Measurements from ENCODE around the gene TAPBP. TPM values are rescaled to one million over a fixed set of nuclear protein-coding genes. Genes with fewer than 3 reads are reported as not detected.

Gene TAPBP
- total and polyA plus RNA-seq, 9 of the 15 experiments (the other 6 are each of a cell fraction or from before 2014, with no cell fraction given), result 5.6 to 74.0 (median 22.3) TPM

DNA sequence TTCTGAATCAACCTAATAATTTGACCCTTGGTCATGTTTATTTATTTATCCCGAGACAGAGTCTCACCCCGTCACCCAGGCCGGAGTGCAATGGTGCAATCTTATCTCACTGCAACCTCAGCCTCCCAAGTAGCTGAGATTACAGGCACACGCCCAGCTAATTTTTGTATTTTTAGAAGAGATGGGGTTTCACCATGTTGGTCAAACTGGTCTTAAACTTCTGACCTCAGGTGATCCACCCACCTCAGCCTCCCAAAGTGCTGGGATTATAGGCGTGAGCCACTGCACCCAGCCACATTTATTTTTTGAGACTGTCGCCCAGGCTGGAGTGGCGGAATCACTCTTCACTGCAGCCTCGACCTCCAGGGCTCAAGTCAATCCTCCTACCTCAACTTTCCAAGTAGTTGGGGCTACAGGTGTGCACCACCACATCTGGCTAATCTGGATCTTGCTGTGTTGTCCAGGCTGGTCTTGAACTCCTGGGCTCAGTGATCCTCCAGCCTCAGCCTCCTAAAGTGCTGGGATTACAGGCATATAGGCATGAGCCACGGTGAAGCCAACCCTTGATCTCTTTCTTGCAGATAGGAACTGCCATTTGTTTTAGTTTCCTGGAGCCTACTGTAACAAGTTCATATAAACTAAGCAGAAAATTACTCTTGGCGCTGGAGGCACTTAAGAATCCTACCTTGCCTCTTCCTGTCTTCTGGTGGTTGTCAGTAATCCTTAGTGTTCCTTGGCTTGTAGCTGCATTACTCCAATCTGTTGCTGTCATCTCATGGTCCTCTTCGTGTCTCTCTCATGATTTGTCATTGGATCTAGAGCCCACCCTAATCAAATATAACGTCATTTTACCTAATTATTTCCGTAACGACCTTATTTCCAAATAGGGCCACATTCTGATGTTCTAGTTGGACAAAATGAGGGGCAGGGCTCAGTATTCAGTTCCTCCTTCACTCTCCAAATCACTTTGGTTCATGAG, 39.7 kb downstream of the TAPBP start (continued):
- TF ChIP-seq EWSR1 (IDR thresholded peaks at IDR 0.05; ENCODE audit: borderline replicate concordance, low read depth, partially characterized antibody) (no peak), CXXC5 (CRISPR knock-in tag; IDR thresholded peaks at IDR 0.05) (peak; percentile 22; the same call in 1 of the 2 replicates), CEBPG (CRISPR knock-in tag; IDR thresholded peaks at IDR 0.05) (no peak; the same call in 1 of the 2 replicates), CEBPG (tag; conservative IDR thresholded peaks at IDR 0.05 in 1 of 2, IDR thresholded peaks at IDR 0.05 in 1 of 2) (0 out of 4 replicates have a peak, but pooled peaks of 1 of the 2 experiments have one; percentile 15), ZNF121 (CRISPR knock-in tag; conservative IDR thresholded peaks at IDR 0.05) (peak; percentile 97), CEBPB (tag; IDR thresholded peaks at IDR 0.05) (peak; percentile 49), HNRNPK (IDR thresholded peaks at IDR 0.05; ENCODE audit: low read depth, low read length, poor library complexity, severe bottlenecking) (no peak), MTA3 (IDR thresholded peaks at IDR 0.05; ENCODE audit: borderline replicate concordance) (no peak), CBFA2T3 (IDR thresholded peaks at IDR 0.05) (0 out of 2 replicates have a peak, but pooled peaks have one; percentile 27), LCOR (CRISPR knock-in tag; IDR thresholded peaks at IDR 0.05) (0 out of 2 replicates have a peak, but pooled peaks have one; percentile 5), BHLHE40 (IDR thresholded peaks at IDR 0.05; ENCODE audit: low read length) (peak; percentile 7; the same call in 1 of the 2 replicates), FUS (optimal IDR thresholded peaks at IDR 0.05; ENCODE audit: low read depth, low read length) (no peak), CAMTA2 (CRISPR knock-in tag; conservative IDR thresholded peaks at IDR 0.05) (no peak), CREBBP (IDR thresholded peaks at IDR 0.05; ENCODE audit: low read depth, low read length) (no peak), SRSF1 (IDR thresholded peaks at IDR 0.05; ENCODE audit: low read depth, low read length) (no peak), PRPF4 (IDR thresholded peaks at IDR 0.05; ENCODE audit: insufficient read depth, low read depth, low read length, poor library complexity, severe bottlenecking) (no peak), PTTG1 (tag; IDR thresholded peaks at IDR 0.05; ENCODE audit: low read depth) (no peak), HCFC1 (IDR thresholded peaks at IDR 0.05; ENCODE audit: low read depth, low read length) (no peak), ZZZ3 (IDR thresholded peaks at IDR 0.05) (no peak)
- TF ChIP-seq, protein P1, sequence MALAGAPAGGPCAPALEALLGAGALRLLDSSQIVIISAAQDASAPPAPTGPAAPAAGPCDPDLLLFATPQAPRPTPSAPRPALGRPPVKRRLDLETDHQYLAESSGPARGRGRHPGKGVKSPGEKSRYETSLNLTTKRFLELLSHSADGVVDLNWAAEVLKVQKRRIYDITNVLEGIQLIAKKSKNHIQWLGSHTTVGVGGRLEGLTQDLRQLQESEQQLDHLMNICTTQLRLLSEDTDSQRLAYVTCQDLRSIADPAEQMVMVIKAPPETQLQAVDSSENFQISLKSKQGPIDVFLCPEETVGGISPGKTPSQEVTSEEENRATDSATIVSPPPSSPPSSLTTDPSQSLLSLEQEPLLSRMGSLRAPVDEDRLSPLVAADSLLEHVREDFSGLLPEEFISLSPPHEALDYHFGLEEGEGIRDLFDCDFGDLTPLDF (CRISPR knock-in tag; IDR thresholded peaks at IDR 0.05), result no peak
- TF ChIP-seq, protein P2, sequence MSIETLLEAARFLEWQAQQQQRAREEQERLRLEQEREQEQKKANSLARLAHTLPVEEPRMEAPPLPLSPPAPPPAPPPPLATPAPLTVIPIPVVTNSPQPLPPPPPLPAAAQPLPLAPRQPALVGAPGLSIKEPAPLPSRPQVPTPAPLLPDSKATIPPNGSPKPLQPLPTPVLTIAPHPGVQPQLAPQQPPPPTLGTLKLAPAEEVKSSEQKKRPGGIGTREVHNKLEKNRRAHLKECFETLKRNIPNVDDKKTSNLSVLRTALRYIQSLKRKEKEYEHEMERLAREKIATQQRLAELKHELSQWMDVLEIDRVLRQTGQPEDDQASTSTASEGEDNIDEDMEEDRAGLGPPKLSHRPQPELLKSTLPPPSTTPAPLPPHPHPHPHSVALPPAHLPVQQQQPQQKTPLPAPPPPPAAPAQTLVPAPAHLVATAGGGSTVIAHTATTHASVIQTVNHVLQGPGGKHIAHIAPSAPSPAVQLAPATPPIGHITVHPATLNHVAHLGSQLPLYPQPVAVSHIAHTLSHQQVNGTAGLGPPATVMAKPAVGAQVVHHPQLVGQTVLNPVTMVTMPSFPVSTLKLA (conservative IDR thresholded peaks at IDR 0.05), result 0 out of 4 replicates have a peak, but pooled peaks of 1 of the 2 experiments have one; percentile 5
- TF ChIP-seq, protein P3, sequence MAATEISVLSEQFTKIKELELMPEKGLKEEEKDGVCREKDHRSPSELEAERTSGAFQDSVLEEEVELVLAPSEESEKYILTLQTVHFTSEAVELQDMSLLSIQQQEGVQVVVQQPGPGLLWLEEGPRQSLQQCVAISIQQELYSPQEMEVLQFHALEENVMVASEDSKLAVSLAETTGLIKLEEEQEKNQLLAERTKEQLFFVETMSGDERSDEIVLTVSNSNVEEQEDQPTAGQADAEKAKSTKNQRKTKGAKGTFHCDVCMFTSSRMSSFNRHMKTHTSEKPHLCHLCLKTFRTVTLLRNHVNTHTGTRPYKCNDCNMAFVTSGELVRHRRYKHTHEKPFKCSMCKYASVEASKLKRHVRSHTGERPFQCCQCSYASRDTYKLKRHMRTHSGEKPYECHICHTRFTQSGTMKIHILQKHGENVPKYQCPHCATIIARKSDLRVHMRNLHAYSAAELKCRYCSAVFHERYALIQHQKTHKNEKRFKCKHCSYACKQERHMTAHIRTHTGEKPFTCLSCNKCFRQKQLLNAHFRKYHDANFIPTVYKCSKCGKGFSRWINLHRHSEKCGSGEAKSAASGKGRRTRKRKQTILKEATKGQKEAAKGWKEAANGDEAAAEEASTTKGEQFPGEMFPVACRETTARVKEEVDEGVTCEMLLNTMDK (IDR thresholded peaks at IDR 0.05; ENCODE audit: borderline replicate concordance, insufficient read depth, low read depth, low read length, poor library complexity, severe bottlenecking), result no peak

Data from K562 (cell line).